Astrocyte of the spinal cord (primary cell): ENCODE data around the gene RAB23.

ENCODE experiments used
- DNase-seq: peaks from one replicate; pipeline ENCODE4 v3.0.0; 2011; ENCODE audit warnings: low read depth, low spot score
- H3K4me3 ChIP-seq: 2 replicates; pipeline ENCODE4 v1.5.1; 2011; ENCODE audit warnings: low read depth, mild to moderate bottlenecking, low read length, moderate library complexity
- CTCF ChIP-seq: IDR thresholded peaks from 2 replicates; pipeline ENCODE4 v1.5.1; 2012; ENCODE audit warnings: low read depth, mild to moderate bottlenecking, low read length, inconsistent platforms
- in situ Hi-C: cut with HindIII; loops from 2 replicates; pipeline ENCODE4 v1.10.0; 2017; ENCODE audit warnings: low sequenced_read_pairs

RAB23 gene

DNA sequence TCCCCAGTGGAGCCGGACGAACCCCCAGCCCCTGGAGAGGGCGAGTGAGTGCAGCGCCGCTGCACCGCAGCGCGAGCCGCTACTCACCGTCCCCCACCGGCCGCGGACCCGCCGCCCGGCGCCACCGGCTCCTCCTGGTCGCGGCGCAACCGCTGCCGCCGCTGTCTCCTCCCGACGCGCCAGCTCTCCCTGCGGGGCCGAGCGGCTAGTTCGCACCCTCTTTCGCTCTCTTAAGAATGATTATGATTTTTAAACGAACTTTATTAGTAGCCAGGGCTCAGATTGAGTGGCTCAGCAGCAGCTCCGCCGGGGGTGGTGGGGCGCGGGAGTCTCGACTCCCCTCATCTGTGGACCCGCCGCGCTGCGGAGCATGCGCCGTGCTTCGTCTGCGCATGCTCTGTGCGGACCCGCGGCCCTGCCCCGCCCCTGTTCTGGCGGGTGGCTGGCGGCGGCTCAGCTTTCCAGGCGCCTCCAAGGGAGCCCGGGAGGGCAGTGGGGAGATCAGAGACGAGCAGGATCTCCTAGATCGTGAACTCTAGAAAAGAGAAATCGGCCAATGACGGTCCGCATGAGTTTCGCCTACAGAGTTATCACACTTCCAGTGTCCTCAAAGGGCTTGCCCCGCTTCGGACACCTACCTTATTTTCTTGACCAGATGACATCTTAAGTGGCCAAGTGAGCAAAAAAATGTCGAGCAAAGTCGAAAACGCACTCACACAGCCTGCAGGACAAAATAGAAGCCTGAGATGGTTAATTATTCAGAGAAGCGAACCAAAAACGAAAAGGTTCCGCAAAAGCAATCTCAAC lies at the start of gene RAB23:
TSS of gene RAB23 (minus strand) at position 372 of the 807 bp plus-strand sequence. CDS start 11,927 bp downstream, outside the sequence.
- TF ChIP-seq CTCF = no peak
- in situ Hi-C loops = no loop called here
- DNase-seq = peak; percentile 87
- H3K4me3 ChIP-seq = peak within 1 kb of the TSS; percentile 91

DNA sequence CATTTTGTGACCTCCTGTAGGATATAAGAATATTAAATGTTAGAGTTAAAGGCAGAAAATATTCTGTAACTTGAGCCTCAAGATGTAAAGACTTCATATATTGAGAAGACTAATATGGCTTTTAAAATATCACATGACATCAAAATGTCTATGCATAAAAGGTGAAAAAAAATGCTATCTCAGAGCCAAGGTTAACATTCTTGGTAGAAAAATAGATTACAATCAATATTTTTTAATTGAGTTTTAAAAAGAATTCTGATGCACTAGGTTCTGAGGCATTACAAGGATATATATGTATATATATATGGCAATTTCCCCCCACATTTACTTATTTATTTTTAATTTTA lies 46.2 kb upstream of the RAB23 start:
- TF ChIP-seq CTCF = no peak
- in situ Hi-C loops = no loop called here
- H3K4me3 ChIP-seq = no peak overlapping the region
- DNase-seq = no peak

GRCh38 chr6:57267586-57268293 lies 45.6 kb upstream of the RAB23 start:
- in situ Hi-C loops = no loop called here
- peak; percentile 62 for TF ChIP-seq CTCF
- peak; percentile 99 for DNase-seq
- no peak overlapping the region for H3K4me3 ChIP-seq

DNA sequence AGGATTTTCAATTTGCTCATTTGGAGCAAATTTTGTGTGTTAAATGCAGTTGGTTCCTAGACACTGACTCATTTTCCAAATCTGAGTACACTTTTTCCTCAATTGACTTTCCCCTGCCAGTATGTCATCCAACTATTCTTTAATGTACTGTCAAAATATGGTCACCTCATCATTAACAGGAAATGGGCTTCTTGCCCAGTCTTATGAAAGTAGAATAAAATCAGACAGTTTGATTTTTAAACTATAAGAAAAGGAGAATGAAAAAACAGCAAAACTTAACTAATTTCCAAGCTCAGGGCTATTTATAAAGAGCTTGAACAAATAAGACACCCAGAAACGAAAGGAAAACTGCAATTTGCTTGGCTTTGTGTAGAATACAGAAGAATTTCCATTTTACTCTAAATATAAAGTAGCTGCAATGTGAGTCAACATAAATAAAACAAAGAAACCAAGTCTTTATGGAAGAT lies 43.7 kb upstream of the RAB23 start:
- DNase-seq = peak; percentile 81
- in situ Hi-C loops = no loop called here
- no peak for TF ChIP-seq CTCF
- H3K4me3 ChIP-seq = no peak overlapping the region

DNA sequence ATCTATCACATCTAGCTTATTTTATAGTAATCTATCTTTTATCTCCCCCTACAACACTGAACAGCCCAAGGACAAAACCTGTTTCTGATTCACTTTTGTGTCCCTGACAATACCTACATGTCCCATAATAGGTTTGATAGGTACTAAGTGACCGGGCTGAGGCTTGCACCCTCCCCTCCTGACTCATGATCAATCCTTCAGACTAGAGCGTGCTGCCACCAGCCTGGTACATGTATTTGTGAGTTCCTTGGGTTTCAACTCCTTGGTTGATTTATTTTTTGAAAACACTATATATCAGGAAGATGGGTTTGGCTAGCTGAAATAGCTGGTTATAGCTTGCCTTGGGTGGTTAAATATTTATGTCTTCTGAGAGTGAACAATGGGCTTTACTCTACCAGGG lies 41.6 kb upstream of the RAB23 start:
- H3K4me3 ChIP-seq = no peak overlapping the region
- no peak for DNase-seq
- in situ Hi-C loops = no loop called here
- TF ChIP-seq CTCF = no peak

GRCh38 chr6:57262901-57263694 lies 41.0 kb upstream of the RAB23 start:
- peak; percentile 98 for DNase-seq
- in situ Hi-C loops = no loop called here
- H3K4me3 ChIP-seq = no peak overlapping the region
- TF ChIP-seq CTCF = no peak
